ENCODE results near the gene RNF115.

DNA sequence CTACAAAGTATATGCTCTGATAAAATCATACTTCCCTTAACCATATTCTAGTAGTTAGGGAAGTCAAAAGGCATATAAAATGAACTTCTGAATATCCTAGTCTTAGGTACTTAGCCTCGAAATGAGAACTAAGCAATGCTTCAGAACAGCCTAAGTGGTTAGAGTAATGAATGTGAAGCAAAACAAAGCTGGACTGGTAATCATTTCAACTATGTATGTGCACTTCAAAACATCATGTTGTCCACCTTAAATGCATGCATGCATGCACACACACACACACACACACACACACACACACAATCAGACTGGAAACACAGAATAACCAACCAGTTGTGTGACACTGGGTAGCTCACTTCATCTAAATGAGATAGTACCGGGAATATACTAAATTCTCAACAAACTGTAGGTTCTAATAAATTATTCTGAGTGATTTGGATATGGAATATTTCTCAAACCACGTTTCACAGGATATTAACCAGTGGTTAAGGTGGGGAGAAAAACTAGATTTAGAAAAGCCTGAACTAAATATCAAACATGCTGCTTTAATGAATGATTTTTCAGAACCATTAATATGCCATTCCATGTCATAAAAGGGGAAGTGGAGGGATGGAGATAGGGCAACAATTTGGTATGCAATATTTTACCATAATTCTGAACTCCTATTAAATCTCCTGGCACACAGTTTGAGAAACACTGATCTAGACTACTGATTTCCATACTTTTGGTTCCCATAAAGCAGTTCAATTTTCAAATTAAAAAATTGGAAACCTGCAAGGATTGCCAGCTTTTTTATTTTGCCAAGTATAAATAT, 19.5 kb downstream of the RNF115 start:
- no peak for TF ChIP-seq EZH2 (IDR thresholded peaks at IDR 0.05; ENCODE audit: borderline replicate concordance, low read depth, low read length, severe bottlenecking)
- TF ChIP-seq POLR2AphosphoS5 (IDR thresholded peaks at IDR 0.05; ENCODE audit: insufficient read depth, low read depth, low read length), result no peak
- no peak for TF ChIP-seq POLR2A (IDR thresholded peaks at IDR 0.05; ENCODE audit: low read depth, low read length)
- no peak for TF ChIP-seq CTCF (IDR thresholded peaks at IDR 0.05; ENCODE audit: extremely low read depth in 1 of 2, insufficient read depth in 1 of 2, low read depth in 1 of 2, low read length in 2 of 2)
- TF ChIP-seq MYC (IDR thresholded peaks at IDR 0.05; ENCODE audit: low read depth, low read length), result no peak
- TF ChIP-seq JUN (IDR thresholded peaks at IDR 0.05; ENCODE audit: borderline replicate concordance, insufficient read depth, insufficient read length, low read depth), result no peak
- TF ChIP-seq, protein P1, sequence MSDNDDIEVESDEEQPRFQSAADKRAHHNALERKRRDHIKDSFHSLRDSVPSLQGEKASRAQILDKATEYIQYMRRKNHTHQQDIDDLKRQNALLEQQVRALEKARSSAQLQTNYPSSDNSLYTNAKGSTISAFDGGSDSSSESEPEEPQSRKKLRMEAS (IDR thresholded peaks at IDR 0.05; ENCODE audit: insufficient read depth, insufficient read length), result no peak
- TF ChIP-seq FOS (IDR thresholded peaks at IDR 0.05; ENCODE audit: borderline replicate concordance, insufficient read depth, low read length), result no peak
- TF ChIP-seq GATA2 (IDR thresholded peaks at IDR 0.05; ENCODE audit: insufficient read depth, insufficient read length, low read depth, low read length), result no peak
